Hypothalamus (tissue), 51 donors: ENCODE results near the gene GALNT10.

Experiments used
- DNase-seq, 51 donors: peaks; one replicate each; lab custom pipeline; 2025; lab: John Stamatoyannopoulos, UW

Gene GALNT10

DNA sequence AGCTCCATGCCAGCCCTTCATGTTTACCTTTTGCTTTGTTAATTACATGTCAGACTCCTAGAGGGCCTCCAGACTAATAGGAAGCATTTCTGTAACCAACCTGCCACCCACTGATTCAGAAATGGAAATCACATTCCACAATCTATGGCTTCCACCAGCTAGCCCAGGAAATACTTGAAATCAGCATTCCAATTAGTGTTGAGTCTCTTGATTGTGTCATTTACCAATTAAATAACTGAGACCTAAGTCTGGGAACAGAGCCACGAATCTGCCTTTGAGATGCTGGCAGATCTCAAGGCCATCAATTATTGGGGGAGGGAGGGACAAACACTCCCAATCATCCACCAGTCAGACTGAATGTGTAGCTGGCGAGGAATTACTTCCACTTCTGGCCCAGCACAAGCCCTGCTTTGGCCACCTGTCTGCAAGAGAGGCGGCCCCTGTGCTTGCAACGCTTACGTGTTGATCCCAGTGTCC lies 227.8 kb downstream of the GALNT10 start:
- no peak for DNase-seq

DNA sequence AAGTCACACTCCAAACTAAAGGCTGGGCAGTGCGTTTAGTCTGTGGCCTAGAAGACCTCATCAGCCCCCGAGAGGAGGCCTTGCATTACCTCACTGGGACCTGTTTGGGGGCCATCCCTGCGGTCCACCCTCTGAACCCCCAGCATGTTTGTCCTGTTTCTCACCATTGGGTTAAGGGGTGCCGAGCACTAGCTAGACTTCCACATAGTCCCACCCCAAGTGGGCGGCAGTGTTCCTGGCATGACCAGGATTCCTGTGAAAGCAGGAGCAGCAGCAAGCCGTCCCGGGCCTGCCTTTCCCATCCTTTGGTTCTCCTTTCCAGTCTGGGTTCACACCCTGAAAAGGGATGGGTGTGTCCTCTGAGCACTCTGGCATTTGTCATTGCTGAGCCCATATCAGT lies 228.7 kb downstream of the GALNT10 start:
- DNase-seq = no peak

DNA sequence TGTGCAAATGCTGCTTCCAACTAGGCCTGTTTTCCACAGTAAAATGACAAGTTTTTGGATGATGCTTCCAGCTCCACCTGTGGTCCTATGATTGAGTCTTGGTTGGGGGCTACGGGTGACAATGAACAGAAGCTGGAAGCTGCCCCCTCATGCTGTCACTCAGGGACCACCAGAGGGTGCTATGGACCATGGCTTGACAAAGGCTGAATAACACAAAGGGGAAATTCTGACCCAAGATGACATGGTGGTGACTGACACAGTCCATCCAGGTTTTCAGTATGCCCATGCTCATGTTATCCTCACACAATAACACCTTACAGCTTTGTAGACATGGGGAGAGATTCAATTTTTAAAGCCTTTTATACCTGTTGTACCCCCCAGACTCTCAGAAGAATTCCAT lies 231.3 kb downstream of the GALNT10 start:
- peak in 2 of 51 donors; percentile 5 to 23 for DNase-seq

DNA sequence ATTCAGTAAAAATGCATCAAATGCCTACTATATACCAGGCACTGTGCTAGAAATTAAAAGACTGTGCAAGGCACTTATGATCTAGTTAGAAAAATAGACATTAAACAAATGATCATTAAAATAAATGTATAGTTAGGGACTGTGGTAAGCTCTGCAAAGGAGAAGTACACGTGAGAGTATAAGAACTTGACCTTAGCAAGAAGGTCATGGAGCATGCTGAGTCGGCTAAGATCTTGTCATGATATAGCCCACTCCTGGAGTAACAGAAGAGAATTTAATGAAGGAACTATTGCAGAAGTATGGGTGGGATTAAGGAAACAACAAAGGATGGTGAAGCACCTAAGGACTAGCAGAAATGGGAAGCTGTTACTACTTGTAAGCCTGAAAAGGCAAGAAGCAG lies 231.8 kb downstream of the GALNT10 start:
- DNase-seq = no peak

GRCh38 chr5:154428208-154428607 lies 237.7 kb downstream of the GALNT10 start:
- DNase-seq = no peak

- no peak for DNase-seq
These were observed 238.8 kb downstream of the GALNT10 start for GRCh38 chr5:154429341-154429740.

GRCh38 chr5:154430466-154430865 lies 239.9 kb downstream of the GALNT10 start:
- DNase-seq = no peak

DNA sequence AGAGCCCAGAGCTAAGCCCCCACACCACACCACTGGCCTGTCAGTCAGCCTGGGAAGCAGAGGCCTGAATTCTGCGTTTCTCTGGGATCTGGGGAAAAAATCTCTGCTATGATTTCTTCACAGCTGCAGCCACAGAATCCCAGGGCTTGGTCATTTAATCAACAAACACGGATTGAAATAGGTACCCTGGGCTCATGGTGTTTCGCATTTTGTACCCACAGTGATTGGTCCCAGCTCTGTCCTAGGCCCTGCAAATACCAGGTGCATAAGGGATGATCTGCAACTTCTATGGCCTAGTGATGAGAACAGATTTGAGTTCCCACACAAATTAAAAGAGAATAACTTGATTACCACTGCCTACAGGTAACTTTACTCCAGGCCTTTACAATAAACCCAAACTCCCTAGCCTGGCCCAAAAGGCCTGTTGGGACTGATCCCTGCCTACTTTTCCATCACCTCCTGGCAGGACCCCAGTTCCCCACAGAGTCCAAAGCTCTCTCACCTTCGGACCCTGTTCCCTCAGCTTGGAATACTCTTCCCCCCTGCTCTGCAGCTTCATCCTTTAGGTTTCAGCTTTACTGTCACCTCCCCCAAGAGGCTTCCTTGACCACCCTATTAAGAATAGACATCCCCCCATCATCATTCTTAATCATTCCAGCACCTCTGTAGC lies 240.6 kb downstream of the GALNT10 start:
- no peak for DNase-seq

DNA sequence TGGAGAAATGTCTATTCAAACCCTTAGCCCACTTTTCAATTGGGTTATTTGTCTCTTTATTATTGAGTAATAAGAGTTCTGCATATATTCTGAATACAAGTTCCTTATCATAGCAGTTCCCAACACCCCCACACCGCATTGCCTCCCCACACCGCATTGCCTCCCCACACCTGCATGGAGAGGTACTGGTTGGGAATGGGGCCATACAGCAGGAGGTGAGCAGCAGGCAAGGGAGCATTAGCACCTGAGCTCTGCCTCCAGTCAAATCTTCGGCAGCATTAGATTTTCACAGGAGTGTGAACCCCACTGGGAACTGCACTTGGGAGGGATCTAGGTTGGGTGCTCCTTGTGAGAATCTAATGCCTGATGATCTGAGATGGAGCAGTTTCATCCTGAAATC lies 244.7 kb downstream of the GALNT10 start:
- no peak for DNase-seq

- no peak for DNase-seq
These were observed 246.9 kb downstream of the GALNT10 start for GRCh38 chr5:154437281-154437965.

DNA sequence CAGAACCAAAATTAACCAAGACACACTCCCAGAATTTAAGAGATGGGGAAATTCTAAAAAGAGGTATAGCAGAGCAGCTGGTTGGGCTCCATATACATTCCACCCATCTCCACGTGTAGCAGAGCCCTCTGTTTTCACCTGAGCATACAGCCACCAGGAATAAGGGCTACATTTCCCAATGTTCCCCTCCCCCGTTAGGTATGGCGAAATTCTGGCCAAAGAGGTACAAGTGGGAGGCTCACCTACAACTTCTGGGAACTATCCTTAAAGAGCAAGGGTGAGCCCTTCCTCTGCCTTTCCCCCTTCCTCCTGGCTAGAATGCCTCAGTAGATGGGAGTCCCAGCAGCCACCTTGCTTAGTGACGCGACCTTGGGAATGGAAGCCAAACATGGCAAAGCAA lies 250.0 kb downstream of the GALNT10 start:
- DNase-seq = no peak

DNA sequence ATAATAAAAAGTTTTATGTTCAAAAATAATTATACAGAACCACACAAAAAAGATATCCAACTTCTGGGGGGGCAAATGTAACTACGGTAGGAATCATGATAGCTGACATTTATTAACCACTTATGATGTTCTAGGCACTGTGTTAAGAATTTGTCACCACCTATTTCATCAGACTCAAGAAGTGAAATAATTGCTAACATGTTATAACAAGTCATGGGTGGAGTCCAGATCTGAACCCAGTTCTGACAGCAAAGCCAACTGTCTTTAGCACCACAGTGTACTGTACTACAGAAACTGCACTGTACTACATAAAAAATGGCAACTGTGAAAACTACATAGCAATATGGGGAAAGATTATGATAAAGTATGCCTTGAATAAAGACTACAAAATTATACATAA lies 252.3 kb downstream of the GALNT10 start:
- no peak for DNase-seq

DNA sequence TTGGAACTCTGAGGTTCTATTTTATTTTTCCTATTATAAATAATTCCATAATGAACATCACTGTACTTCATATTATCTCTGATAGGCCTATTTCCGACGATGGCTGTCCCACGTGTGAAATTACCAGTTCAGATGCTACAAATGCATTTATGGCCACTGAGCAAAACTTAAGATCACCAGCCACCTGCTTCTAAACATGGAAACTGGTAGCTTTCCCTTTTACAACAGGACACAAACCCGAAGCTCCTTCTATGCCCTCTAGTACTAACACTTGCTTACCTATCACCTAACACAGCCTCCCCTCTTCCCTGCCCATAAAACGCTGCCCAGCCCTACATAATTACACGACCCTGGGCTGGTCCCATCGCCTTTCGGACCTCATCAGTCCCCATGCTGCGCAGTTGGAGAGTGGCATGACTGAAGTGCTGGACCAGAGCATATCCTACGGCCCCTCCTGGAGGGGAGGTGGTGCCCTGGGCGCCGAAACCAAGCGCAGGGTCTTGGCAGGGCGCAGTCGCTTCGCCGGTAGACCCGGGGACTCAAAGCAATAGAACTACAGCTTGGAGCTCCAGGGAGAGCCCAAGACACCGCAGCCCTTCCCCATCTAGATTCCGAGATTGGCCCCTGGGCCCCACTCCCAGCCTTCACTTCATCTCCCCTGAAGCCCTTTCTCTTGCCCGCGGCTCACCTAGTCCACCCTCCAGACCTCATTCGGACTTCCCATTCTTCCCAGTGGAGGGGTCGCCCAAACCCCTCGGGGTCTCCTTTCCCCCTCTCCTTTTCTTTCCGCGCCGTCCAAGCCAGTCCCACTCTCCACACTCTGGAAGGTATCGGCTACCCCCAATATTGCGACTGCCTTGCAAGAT lies 254.3 kb downstream of the GALNT10 start:
- DNase-seq = peak in 11 of 51 donors; percentile 9 to 34 (median 23)

DNA sequence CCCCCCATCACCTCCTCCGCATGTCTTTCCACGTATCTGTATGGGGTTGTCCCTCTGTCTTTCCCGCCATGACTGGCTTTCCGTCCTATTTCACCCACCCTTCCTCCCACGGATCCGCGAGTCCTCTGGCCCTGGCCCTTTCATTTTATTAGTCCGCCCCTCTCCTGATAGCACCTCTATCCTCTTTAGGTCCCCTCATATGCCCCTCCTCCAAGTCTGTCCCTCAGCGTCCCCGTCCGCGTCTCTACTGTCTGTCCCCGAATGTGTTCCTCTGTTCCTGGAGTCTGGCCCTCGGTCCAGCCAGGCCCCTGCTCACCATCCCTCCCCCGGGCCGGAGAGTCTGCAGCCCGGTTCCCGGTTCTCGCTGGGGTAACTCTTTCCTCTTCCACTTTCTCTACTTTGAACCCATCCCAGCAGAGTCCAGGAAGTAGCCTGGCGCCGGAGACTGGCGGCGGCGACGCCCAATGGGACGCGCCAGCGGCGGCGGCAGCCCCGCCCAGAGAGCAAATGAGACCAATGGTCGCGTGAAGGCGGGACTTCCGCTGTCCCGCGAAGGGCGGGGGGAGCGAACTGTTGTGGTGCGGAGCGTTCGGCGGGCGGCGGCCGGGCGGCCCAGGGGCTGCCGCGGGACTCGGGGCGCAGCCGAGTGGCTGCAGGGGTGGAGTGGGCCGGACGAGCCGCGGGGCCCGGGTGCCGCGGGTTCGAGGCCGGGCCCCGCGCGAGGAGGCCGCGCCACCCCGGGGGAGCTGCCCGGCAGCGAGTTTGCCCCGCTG lies 255.1 kb downstream of the GALNT10 start, which contains the start of gene SAP30L:
Gene SAP30L, plus strand, starts transcription at position 576 of the 773 bp plus-strand sequence. CDS start 608 bp downstream, outside the sequence.
- peak; percentile 53 to 96 (median 90) for DNase-seq

GRCh38 chr5:154446195-154447088 lies 255.9 kb downstream of the GALNT10 start:
- peak in 44 of 51 donors; percentile 5 to 77 (median 34) for DNase-seq

DNA sequence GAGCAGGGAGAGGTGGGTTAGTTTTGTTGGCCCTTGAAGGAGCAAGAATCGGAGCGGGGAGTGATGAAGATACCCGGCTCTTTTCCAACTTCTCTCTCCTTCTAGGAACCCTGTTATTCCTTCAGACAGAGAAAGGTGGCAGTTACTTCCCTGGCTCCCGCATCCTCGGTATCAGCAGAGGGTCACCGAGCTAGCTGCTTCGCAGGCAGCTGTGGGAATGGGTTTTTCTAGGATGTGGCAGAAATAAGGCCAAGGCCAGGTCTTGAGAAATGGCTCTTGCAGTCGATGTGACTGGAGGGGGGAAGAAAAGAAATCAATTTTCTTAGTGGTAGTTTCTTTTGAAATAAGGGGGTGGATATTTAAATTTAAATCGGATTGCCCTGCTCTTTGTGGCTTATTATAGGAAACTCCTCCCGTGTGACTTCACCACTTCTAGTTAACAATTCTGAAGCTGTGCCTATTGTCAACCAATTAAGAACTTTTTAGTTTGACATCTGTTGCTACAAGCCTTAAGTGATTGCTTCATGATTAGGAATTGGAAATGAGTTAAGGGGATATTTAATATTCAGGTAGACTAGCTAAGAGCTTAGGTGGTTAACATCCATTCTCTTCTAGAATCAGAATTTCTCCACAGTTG lies 256.7 kb downstream of the GALNT10 start:
- peak in 1 of 51 donors; percentile 62 for DNase-seq

- DNase-seq = no peak
These were observed 259.3 kb downstream of the GALNT10 start for GRCh38 chr5:154449786-154450185.

GRCh38 chr5:154451957-154452356 lies 261.4 kb downstream of the GALNT10 start:
- DNase-seq = no peak

DNA sequence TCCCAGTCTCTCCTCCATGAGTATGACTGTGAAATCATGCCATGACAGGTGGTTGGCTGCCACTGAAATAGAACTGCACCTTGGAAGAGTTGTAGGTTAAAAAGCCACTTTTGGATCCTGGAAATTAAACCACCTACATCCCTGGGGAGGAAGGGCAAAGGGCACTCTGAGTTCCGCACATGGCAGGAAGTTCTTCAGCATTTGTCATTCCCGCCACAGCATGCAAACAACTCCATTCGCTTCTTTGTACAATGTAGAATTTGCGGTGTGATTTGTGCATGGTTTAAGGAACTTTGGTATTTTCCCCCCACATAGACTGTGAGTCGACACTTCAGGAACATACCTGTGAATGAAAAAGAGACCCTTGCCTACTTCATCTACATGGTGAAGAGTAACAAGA lies 265.1 kb downstream of the GALNT10 start:
- no peak for DNase-seq
